GM19452 (cell line): ENCODE measurements around the gene HOXA6.

ENCODE experiments used
- ATAC-seq: cut with Tn5 transposase; IDR thresholded peaks from one replicate; pipeline ENCODE4 v1.9.1; 2021; ENCODE audit not compliant: unreplicated experiment

HOXA6 gene

DNA sequence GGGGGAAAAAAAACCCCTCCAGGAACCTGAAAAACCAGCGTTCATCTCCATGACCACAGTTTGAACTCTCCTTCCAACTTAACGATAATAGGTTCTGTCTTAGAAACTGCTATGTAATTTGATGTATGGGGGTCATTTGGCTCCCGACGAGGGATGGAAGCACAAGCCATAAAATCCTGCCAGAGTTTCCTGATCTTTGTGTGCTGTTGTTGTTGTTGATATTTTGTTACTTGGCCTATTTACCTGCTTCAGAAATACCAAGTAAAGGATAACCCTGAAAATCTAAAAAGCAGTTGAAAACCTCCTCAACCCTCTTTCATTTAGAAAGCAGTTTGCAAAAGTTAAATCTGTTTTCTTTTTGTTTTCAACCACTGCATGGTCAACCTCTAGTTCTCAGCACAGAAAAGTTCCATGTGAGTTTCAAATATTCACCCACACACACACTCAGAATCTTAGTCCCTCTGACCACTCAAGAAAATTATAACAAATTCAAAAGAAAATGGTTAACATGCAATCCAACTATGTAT is 35.8 kb downstream of the HOXA6 start:
- ATAC-seq: no peak

DNA sequence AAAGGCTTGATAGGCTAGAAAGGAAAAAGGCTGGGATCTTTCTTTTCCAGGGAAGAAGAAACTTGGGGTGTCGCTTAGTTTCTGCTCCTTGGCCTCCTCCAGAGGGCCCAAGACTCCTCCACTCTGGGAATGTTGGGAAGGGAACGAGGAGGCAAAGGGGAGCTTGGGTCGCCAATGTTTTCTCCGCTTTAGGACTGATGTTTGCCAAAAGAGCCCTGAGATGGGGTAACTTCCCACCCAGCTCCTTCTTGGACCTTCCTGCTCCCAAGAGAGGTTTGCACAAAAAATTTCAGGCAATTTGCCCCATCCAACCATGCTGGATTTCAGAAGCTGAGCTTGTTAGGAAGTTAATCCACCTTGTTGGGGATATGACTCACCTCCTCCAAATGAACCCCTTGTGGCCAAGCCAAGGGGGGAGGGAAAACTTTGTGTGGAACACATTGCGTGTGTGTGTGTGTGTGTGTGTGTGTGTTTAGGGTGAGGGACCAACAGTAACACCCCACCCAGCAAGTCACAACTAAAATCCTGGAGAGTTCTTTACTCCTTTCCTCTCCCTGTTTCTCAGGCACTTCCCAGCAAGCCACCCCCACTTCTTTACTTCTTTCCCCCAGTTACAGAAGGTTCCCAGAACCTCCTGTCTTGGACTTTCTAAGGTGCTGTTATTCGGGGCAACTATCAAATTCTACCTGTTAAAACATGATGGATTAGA is 36.4 kb downstream of the HOXA6 start:
- no peak for ATAC-seq

DNA sequence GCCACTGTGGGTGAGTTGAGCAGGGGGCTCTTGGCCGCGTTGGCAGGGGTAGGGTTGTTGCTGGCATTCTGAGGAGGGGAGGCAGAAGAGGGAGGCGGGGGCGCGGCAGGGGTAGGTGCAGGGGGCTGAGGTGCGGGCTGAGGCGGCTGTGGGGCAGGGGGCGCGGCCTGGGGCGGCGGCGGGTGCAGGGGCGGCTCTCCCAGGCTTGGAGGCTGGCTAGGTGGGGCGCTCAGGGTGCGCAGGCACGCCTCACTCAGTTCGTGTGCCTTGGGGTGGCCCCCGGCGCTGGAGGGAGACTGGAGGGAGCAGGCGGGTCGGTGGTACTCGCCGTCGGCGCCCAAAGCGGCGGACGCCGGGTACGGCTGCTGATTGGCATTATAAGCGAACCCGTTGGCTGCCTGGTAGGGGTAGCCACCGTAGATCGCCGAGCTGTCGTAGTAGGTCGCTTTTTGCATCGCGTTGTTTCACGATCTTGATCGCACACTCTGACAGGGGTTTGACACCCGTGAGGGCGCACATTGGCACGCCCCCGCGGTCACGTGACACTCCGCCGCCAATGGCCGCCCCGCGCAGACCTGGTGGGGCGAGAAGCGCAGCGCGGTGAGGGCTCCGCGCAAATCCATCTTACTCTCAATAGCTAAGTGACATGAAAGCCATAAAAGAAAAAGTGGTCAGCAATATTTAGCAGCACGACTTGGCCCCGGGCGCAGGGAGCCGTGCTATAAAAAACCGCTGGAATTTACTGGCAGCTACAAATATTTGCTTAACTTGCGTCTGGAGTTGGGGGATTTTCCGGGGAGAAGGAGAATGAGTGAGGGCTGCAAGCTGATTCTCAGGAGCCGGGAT is 37.2 kb downstream of the HOXA6 start:
- ATAC-seq: no peak

DNA sequence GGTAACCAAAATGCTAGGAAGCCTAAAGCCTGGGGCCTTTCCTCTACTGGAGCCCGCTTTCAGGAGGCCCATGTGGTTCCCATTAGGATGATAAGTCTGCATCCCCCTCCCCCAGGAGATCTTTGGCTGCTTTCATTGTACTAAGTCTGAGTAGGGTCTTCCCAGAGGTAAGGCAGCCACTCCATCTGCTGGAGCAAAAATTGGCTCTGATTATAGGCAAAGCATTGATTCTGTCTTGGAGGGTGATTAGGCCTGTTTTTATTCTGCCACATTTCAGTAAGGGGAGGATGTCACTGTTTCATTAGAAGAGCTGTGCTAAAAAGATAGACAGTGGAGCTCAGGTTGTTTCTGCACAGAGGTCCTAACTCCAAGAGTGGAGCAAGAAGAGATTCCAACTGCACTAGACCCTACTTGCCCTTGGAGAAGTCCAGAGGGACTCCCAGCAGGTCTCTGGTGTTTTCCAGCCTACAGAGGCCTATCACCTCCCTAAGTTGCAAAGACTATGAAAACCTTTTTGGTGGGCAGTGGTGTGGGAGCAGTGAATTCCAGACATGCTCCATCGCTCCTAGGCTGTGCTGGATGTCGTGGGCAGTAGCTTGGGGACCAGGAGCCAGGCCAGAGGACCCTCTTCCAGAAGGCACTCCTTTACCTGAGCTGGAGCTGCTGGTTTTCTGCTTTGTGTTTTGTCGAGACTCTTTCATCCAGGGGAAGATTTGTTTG is 37.9 kb downstream of the HOXA6 start:
- ATAC-seq: no peak

DNA sequence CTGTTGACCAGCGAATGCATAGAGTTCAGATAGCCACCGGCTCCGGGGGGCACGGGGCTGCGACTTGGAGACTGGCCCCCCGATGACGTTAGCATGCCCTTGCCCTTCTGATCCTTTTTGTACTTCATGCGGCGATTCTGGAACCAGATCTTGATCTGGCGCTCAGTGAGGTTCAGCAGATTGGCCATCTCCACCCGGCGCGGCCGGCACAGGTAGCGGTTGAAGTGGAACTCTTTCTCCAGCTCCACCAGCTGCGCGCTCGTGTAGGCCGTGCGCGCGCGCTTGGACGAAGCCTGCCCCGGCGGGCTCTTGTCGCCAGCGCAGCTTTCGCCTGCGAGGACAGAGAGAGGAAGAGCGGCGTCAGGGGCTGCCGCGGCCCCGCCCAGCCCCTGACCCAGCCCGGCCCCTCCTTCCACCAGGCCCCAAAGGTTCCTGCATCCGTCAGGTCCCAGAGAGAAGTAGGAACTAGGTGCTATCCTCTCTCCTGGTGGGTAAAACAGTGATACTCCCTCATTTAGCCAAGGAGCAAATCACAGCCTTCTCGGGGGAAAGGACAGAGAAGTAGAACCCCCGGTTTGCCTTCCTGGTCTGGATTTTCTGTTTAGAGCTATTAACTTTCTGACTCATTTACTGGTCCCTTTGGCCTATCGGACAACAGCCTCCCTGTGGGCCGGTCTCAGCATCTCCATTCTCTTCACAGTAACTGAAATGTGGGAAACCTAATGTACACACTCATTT is 39.0 kb downstream of the HOXA6 start:
- ATAC-seq: no peak

DNA sequence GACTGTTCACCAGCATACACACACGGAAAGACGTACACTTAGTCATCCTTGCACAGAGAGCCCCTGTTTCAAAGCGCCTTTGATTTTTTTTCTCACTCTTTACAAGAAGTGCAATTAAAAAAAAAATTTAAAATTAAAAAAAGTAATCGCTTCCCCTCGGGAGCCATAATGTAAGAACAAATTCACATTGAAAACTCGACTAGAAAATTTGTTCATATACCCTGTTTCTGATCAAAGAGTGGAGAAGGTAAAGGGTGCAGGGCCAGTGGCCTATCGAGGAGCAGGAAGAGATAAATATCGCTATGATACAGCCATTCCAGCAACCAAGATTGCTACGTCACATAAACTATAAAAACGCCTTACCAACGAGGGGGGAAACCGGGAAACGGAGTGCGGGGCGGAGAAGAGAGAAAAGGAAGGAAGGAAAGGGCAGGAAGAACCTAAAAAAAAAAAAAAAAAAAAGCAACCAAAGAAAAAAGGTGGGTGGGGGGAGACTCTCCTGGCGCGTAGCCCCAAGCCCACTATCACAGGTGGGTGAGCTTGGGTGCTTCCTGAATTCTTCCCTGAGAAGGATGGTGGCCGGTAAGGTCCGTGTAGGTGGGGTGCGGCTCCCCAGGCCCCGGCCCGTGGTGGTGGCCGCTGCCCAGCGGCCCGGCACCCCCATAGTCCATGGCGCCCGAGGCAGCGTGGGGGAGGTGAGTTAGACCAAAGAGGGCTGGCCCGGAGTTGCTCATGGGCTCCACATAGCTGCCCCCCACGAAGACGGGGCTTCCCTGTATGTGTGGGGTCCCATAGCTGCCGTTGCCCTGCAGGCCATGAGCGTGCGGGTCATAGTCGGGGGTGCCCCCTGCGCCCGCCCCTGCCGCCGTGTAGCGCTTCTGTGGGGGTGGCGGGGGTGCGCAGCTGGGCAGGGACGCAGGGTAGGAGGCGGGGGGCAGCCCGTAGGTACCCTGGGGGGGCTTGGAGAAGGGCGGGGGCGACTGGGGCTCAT is 39.9 kb downstream of the HOXA6 start:
- ATAC-seq: no peak

DNA sequence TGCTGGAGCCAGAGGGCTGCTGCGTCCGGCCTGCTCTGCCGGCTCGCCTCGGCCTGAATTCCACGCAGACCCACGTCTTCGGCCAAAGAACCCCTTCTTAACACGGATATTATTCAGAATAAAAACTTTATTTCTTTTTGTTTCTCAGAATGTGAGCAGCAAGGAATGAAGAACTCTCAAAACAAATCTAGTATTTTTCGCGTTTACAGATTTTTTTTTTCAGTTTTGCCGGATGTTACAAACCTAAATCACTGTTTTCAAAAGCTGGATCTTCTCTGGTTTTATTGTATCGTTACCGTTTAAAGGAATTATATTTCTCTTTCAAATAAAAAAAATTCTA is 40.7 kb downstream of the HOXA6 start:
- ATAC-seq: no peak

DNA sequence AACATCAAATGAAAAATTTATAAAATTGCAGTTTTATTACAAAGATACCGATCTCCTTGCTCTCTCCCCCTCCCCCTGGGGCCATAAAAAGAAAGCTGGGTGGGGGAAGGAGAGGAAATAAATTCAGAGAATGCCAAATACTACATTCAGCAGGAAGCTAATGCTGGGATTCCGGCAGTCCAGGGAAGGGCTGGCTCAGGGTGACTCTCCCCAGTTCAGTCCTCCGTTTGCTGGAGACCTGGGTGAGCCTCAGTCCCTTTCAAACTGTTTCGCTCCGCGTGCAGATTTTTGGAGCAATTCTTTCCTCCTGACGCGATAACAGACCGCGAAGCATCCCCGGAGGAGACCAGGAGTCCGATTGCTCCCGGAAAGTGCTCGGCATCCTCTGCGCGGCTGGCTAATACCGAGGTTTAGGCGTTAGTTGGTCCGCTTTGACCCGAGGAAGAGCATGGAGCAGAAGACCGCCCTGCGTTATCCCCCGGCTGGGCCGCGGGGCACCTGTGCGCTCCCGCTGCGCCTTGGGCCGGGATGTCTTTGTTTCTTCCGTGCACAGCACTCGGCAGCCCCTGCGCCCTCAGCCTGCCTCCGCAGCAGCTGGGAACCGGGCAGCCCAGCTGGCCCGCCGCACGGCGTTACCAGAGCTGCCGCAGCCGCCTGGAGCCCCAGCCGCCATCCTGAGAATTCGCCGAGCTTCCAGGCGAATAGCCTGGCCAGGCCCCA is 41.2 kb downstream of the HOXA6 start:
- no peak for ATAC-seq

DNA sequence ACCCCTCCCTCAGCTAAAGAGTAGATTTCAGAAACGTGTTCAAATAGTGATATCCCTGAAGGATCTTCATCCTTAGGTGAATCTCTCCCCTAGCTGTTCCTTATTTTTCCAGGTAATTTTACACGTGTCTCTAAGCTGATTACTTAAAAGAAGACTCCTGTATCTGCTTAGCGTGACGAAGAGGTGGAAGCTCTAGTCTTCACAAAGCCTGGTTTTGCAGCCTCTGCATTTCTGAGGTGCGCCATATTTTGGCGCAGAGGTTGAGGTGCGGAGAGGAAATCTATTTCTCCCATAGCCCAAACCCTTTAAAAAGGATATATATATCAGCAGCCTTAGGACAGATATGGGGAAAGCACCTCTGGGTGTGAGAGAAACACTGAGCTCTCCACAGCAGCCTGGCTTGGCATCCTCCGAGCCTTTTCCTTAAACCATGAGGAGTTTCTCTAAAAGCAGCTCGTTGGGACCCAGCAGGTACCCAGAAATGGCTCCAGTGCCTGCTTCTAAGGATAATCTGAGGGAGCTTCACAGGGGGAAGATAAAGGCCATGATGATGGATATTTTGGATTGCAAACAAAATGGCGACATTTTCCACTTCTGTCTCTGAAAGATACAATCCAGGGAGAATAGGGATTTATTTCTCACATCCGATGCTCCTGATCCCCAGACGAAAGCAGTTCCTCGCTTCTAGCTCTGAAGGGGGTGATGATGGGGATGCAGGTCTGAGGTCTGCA is 42.1 kb downstream of the HOXA6 start:
- ATAC-seq: no peak

DNA sequence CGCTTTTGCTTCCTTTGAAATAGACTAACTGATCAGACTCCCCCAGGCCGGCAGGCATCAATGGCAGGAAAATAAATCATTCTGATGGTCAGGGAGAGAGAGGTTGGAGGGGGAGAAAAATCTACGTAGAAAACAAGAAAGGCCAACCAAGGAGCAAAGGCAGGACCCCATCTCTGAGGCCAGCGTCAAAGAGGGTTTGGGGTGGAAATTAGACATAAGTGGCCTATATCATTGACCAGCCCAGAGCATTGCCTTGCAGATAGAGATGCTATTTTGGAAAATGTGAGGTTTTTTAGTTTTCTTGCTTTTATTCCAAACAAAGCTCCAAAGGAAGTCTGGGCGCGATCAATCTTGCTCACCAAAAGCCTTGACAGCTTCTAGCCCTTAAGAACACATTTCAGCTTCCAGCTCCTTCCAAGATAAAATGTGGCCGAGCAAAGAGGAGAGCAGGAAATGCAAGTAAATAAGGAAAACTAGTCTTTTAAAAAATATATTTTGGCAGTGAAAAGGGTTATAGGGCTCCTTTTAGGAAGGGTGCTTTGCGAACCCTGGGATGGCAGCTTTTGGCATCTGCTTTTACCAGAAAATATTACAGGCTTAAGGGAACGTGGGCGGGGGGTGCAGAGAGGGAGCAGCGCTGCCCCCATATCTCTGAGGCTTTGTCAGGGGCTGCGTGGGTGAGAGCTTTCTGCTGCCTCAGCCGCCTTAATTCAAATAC is 43.1 kb downstream of the HOXA6 start:
- ATAC-seq: no peak

DNA sequence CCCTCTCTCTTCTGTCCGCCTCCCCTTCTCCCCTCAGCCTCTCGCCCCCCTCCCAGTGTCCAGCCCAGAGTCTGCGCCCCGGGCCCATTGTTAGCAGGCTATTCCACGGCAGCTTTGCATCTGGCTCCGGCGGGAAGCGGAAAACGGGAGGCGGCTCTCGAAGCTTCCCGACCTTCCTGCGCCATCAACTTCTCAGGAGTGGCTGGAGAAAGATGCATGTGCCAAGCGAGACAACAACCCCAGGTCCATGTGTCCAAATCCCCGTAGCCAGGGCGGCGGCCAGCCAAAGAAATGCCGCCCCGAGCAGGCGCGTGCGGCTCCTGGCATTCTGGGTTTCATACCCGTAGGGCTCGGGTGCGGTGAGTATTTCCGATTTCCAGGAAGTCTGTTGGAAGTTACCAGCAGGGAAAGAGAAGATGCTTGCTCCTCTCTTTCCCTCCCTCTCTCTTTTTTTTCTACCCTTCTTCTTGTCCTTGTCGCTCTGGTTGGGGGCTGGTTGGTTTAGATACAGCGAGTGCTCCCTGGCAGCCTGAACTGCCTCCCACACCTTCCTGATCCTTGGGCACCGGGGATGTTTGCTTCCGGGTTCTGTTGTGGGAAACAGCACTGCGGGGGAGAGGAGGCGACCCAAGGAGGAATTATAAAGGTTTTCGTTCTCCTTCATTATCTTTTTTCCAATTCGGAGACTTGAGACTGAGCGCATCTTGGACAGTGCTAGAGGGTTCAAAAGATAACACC is 43.9 kb downstream of the HOXA6 start:
- ATAC-seq: no peak

DNA sequence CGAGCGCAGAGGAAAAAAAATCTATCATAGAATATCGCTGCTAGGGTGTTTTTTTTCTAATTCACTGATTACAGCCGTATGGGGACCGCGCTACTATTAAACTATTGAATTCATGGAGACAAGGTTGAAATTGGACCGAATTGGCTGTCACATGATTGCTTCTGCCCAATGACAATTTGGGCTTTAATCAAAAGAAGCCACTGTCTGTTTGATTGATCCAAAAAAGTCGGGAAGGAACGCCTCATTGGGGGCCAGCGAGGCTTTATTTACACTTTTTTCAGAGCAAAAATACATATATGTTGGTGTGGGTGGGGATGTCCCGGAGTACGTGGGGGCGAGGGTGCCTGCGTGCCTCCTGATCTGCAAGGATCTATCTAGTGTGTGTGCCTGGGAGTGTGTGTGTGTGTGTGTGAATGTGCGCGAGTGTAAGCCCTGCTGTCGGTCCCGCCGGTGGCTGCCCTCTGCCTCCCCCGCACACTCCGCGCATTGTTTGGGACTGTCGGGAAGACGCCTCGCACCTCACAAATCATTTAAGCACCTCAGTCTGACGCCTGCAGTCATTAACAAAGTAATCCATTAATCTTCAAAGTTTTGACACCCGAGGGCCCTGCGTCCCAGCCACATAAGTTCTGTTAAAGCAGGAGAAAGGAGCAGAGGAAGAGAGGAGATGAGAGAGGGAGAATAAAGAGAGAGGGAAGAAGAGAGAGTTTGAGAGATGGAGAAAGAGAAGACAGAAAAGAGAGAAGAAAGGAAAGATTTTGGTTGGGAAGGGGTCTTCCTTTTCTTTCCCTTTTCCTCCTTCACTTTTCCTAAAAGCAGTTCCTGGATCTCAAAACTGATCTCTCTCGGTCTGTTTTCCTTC is 44.8 kb downstream of the HOXA6 start, which contains the start of gene HOXA2:
Gene HOXA2, minus strand, starts transcription at position 103 of the 862 bp plus-strand sequence. CDS start 183 bp downstream, outside the sequence.
- no peak for ATAC-seq

DNA sequence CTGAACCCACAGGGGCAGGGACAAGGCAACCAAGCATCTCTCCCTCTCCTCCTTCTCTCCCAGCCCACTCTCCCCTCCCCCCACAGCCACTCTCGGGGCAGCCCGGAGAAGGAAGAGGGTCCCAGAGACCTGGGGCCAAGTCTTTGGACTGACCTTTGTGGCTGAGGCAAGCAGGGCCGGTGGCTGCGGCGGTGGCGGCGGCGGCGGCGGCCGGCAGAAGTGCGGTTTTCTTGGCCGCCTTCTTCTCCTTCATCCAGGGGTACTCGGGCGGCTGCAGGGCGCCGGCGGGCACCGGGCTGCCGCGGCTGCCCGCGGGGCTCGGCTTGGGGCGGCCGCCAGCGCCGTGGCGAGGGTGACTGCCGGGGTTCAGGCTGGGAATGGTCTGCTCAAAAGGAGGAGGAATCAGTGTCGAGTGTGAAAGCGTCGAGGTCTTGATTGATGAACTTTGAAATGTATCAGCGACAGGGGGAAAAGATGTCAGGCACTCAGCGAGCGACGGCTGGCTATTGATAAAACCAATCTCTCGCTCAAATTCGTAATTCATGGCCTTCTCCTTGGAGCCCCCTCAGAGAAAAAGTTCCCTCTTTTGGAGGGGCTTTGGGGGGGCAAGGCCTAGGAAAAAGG is 45.5 kb downstream of the HOXA6 start:
- ATAC-seq: no peak

DNA sequence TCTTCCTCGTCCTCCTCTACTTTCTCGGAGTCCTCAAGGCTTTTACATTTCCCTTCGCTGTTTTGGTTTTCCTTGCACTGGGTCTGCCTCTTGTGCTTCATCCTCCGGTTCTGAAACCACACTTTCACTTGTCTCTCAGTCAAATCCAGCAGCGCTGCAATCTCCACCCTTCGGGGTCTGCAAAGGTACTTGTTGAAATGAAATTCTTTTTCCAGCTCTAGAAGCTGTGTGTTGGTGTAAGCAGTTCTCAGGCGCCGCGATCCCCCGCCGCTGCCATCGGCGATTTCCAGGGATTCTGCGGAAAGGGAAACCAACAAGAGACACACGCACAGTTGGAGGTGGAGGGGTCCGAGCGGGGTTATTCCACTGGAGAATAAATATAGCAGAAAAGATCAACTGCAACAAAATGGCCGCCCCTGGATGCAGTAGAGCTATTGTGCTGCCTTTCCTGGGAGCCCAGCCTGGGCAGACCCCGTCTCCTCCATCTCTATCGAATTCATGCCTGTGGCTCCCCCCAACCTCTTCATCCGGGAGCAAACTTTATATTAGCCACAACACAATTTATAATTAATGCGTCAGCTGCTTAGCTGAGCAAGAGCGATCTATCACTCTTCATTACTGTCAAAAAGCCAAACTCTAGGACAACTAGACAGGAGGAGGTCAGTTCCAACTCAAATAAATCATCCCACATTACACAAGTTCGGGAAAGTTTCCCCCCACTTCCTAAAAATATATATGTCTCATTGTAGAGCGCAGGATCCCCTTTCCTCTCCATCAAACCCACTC is 46.2 kb downstream of the HOXA6 start:
- no peak for ATAC-seq

DNA sequence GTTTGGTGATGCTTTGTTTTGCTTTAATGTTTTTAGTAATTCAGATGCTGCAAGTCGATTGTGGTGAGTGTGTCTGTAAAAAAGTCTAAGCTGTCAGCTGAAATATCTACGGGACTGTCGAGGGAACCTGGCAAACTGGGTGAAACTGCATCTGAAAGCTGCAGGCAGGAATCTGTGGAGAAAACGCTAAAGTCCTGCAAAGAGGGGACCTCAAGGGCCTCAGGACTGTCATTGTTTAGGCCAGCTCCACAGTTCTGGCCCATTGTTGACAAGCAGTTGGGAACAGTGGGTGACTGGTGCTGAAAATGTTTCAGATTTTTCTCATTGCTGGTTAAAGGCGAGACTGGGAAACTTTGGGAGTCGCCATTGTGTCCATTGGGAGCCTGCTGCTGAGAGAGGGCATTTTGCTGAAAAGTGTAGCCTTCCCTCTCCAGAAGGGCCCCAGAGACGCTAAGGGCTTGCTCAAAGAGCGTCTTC is 46.8 kb downstream of the HOXA6 start:
- no peak for ATAC-seq
